ENCODE results near the gene URI1.

The URI1 gene

DNA sequence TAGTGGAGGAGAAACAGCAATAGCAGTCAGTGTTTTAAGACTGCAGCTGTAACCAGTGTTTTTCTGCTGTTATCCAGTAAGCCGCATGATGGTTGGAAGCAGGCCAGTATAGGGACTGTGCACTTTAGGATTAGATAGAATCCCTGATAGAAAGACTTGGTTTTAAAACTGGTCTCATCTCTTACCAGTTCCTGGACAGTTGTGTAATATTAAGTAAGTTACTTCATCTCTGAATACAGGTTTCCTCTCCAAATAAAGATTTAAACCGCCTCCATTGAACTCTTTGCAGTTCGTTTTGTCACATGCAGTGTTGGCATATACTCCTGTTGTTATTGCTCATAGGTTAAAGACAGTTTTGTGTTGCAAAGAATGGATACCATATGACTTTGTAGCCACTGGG is 25.6 kb downstream of the URI1 start:
- TF ChIP-seq, protein P1, sequence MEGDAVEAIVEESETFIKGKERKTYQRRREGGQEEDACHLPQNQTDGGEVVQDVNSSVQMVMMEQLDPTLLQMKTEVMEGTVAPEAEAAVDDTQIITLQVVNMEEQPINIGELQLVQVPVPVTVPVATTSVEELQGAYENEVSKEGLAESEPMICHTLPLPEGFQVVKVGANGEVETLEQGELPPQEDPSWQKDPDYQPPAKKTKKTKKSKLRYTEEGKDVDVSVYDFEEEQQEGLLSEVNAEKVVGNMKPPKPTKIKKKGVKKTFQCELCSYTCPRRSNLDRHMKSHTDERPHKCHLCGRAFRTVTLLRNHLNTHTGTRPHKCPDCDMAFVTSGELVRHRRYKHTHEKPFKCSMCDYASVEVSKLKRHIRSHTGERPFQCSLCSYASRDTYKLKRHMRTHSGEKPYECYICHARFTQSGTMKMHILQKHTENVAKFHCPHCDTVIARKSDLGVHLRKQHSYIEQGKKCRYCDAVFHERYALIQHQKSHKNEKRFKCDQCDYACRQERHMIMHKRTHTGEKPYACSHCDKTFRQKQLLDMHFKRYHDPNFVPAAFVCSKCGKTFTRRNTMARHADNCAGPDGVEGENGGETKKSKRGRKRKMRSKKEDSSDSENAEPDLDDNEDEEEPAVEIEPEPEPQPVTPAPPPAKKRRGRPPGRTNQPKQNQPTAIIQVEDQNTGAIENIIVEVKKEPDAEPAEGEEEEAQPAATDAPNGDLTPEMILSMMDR (conservative IDR thresholded peaks at IDR 0.05; ENCODE audit: control insufficient read depth, insufficient read depth, low read depth, low read length): no peak
- peak; percentile 72 for DNase-seq (ENCODE audit: low read depth)
- no peak overlapping the region for H3K4me3 ChIP-seq (ENCODE audit: control insufficient read depth, low read depth, low read length)

DNA sequence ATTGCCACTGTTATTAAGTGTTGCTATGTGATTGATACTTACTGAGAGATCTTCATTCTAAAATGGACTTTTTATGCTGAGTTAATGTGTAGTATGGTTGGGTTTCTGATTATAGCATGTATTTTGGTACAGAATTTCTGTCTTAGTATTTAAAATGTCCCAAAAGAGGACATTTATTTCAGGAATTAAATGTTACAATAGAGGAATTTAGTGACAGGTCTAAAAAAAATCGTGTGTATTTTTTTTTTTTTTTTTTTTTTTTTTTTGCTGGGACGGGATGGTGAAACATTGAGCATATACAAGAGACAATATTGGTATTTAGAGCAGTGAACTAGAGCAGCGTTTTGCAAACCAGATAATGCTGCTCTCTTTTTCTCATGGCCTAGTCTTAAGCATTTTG is 27.9 kb downstream of the URI1 start:
- no peak for DNase-seq (ENCODE audit: low read depth)
- TF ChIP-seq, protein P1 (conservative IDR thresholded peaks at IDR 0.05; ENCODE audit: control insufficient read depth, insufficient read depth, low read depth, low read length): no peak
- no peak overlapping the region for H3K4me3 ChIP-seq (ENCODE audit: control insufficient read depth, low read depth, low read length)

DNA sequence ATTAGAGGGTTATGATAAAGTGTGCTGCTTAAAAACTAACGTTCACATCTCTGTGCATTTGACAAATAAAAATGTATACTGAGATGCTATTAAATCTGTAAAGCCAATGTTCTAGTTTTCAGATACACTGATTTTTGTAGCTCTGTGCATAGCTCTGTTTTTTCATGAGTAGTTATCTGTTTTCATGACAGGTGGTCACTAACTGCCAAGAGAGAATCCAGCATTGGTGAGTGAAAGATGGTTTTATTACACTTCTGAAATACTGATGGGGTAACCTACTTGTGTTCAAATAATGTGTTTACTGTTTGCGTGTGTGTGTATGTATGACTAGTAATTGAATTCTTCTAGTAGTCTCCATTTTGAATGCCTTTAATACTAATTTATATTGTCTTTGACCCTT is 29.0 kb downstream of the URI1 start:
- TF ChIP-seq, protein P1 (conservative IDR thresholded peaks at IDR 0.05; ENCODE audit: control insufficient read depth, insufficient read depth, low read depth, low read length): no peak

DNA sequence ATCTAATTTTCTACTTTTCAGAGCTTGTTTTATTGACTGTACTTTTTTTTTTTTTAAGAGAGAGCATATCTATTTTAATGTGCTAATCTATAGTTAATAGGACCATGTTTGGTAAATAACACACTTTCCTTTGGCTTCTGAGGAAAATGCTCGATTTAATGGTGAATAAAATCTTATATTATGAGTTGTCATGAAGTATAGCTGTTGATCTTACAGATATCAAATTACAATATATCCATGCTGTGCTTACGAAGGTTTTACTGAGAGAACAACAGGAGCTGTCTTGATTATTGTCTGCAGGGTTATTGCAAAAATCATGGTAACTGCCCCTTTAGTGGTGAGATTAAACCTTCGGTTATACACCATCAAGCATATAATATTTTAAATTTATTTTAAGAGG is 29.6 kb downstream of the URI1 start:
- no peak overlapping the region for H3K4me3 ChIP-seq (ENCODE audit: control insufficient read depth, low read depth, low read length)
- DNase-seq (ENCODE audit: low read depth): no peak
- TF ChIP-seq, protein P1 (conservative IDR thresholded peaks at IDR 0.05; ENCODE audit: control insufficient read depth, insufficient read depth, low read depth, low read length): no peak

More for the DNA sequence above, 29.0 kb downstream of the URI1 start:
- no peak for DNase-seq (ENCODE audit: low read depth)
- no peak overlapping the region for H3K4me3 ChIP-seq (ENCODE audit: control insufficient read depth, low read depth, low read length)

DNA sequence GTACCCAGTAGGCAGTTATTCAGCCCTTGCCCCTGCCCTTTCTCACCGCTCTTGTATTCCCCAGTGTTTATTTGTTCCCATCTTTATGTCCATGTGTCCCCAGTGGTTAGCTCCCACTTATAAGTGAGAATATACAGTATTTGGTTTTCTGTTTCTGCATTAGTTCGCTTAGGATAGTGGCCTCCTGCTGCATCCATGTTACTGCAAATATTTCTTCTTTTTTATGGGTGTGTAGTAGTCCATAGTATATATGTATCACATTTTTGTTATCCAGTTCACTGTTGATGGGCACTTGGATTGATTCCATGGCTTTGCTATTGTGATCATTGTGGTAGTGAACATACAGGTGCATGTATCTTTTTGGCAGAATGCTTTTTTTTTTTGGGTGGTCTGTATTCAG is 32.7 kb downstream of the URI1 start:
- no peak for DNase-seq (ENCODE audit: low read depth)
- TF ChIP-seq, protein P1 (conservative IDR thresholded peaks at IDR 0.05; ENCODE audit: control insufficient read depth, insufficient read depth, low read depth, low read length): no peak
- no peak overlapping the region for H3K4me3 ChIP-seq (ENCODE audit: control insufficient read depth, low read depth, low read length)

DNA sequence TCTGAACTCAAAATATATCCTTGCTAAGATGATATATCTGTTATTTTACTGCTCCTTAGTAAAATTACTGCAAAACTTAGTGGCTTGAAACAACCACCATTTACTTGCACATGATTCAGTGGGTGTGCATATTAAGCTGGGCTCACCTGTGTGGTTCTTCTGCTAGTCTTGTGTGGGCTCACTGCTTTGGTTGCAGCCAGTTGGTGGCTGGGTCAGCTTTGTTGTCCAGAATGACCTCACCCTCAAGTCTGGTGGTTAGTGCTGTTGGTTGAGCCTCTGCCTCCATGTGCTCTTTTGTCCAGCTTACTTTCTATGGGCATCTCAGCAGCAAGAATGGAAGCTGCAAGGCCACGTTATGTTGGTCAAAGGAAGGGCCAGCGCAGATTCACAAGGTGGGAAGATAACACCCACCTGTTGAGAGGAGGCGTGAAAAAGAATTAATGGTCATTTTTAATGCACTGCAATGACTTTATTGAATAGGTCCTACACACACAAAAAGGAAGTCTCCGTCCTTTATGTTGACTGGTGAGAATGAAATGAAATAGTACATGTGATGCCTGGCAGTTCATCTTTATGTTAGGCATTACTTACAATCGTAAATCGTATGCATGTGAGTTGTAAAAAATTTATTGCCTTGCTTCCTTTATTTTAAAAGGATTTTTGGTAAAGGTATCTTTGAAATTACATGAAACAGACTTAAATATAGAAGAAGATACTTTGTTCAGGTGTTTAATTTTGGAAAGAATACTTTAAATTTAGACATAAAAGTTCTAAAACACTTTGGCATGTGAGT is 34.3 kb downstream of the URI1 start:
- H3K4me3 ChIP-seq (ENCODE audit: control insufficient read depth, low read depth, low read length): no peak overlapping the region
- DNase-seq (ENCODE audit: low read depth): no peak
- TF ChIP-seq, protein P1 (conservative IDR thresholded peaks at IDR 0.05; ENCODE audit: control insufficient read depth, insufficient read depth, low read depth, low read length): no peak

Data from fibroblast of mammary gland (primary cell).